Endothelial cell of umbilical vein (primary cell): ENCODE data around the gene P4HB. TPM values are rescaled to one million over a fixed set of nuclear protein-coding genes. Genes with fewer than 3 reads are reported as not detected.

Experiments used
- BruUV-seq: library from RNA; stranded (reverse); fragments of 400-500 nt; replicated peaks from 2 replicates; lab custom pipeline; 2021; lab: Mats Ljungman, UMichigan
- CTCF ChIA-PET: fragments of 300-600, 350-600 bp; sonication (Branson Sonifier 250); formaldehyde crosslinking; loops from one replicate; lab custom pipeline; 2021; ENCODE audit warnings: antibody characterized with exemption, inconsistent platforms; lab: Charles Lee
- POLR2A ChIA-PET: fragments of 300-600, 350-600 bp; sonication (Branson Sonifier 250); formaldehyde crosslinking; loops from one replicate; lab custom pipeline; 2021; ENCODE audit warnings: antibody characterized with exemption, inconsistent platforms; lab: Charles Lee
- DNase-seq: peaks from one replicate; pipeline ENCODE4 v3.0.0-alpha.2; 2011; ENCODE audit warnings: low read depth, low spot score
- FAIRE-seq: peaks from 2 replicates; lab custom pipeline; 2011; peaks lifted over from hg19 to GRCh38; lab: Jason Lieb, UNC
- H2AFZ ChIP-seq: 2 replicates; pipeline ENCODE4 v1.6.0; 2012; ENCODE audit warnings: low read depth, low read length, control low read depth, inconsistent platforms
- H3K27ac ChIP-seq: 2 replicates; pipeline ENCODE4 v1.5.1; 2011; ENCODE audit warnings: low read depth, mild to moderate bottlenecking, control low read depth, low read length, moderate library complexity; ENCODE audit not compliant: insufficient read depth
- H3K27me3 ChIP-seq, 2 experiments: 2 replicates each; pipeline versions ENCODE4 v1.6.0 to v1.6.1; 2011; ENCODE audit warnings: low read length in 2 of 2, mixed read lengths in 1 of 2; ENCODE audit not compliant: control insufficient read depth in 2 of 2, insufficient read depth in 2 of 2
- H3K36me3 ChIP-seq, 2 experiments: 2 replicates in 1 of 2; 3 replicates in 1 of 2; pipeline ENCODE4 v1.5.1; 2011; ENCODE audit warnings: low read length in 2 of 2, mild to moderate bottlenecking in 1 of 2, moderate library complexity in 1 of 2; ENCODE audit not compliant: control insufficient read depth in 2 of 2, insufficient read depth in 2 of 2; ENCODE audit errors: extremely low read depth in 1 of 2
- H3K4me1 ChIP-seq: 3 replicates; pipeline ENCODE4 v1.5.1; 2011; ENCODE audit warnings: mild to moderate bottlenecking, low read length; ENCODE audit not compliant: control insufficient read depth, insufficient read depth; ENCODE audit errors: extremely low read depth
- H3K4me2 ChIP-seq: 2 replicates; pipeline ENCODE4 v1.6.1; 2011; ENCODE audit warnings: low read length, control low read depth, mixed read lengths; ENCODE audit not compliant: insufficient read depth
- H3K4me3 ChIP-seq, 3 experiments: fragments of 200-600 bp in 1 of 3; sonication (generic), shearing (Covaris generic) in 1 of 3; replicated peaks in 1 of 3; 2 replicates each; pipeline ENCODE4 v1.5.1; 2011 to 2016; ENCODE audit warnings: control low read depth in 3 of 3, low read length in 3 of 3, mild to moderate bottlenecking in 2 of 3, inconsistent platforms in 1 of 3, low read depth in 1 of 3, moderate library complexity in 1 of 3; ENCODE audit not compliant: insufficient read depth in 1 of 3
- H3K79me2 ChIP-seq: 2 replicates; pipeline ENCODE4 v1.6.0; 2012; ENCODE audit warnings: low read length, inconsistent platforms; ENCODE audit not compliant: control insufficient read depth, insufficient read depth
- H3K9ac ChIP-seq: replicated peaks from 2 replicates; pipeline ENCODE3; 2011; ENCODE audit warnings: low read length, control low read depth; ENCODE audit not compliant: insufficient read depth; ENCODE audit errors: extremely low read depth
- H3K9me1 ChIP-seq: replicated peaks from 3 replicates; pipeline ENCODE4 v1.6.0; 2011; ENCODE audit warnings: mild to moderate bottlenecking, low read length; ENCODE audit not compliant: control insufficient read depth, insufficient read depth; ENCODE audit errors: extremely low read depth
- H3K9me3 ChIP-seq: replicated peaks from 2 replicates; pipeline ENCODE4 v1.5.1; 2012; ENCODE audit warnings: low read length, inconsistent platforms; ENCODE audit not compliant: control insufficient read depth, insufficient read depth
- H4K20me1 ChIP-seq: replicated peaks from 2 replicates; pipeline ENCODE3; 2011; ENCODE audit warnings: mild to moderate bottlenecking, low read length; ENCODE audit not compliant: control insufficient read depth, insufficient read depth; ENCODE audit errors: extremely low read depth
- EZH2 ChIP-seq: IDR thresholded peaks from 2 replicates; pipeline ENCODE4 v1.6.1; 2012; ENCODE audit warnings: borderline replicate concordance, low read depth, mild to moderate bottlenecking, moderate library complexity, low read length, inconsistent platforms; ENCODE audit not compliant: severe bottlenecking
- FOS ChIP-seq: IDR thresholded peaks from 2 replicates; pipeline ENCODE4 v1.6.1; 2011; ENCODE audit warnings: mild to moderate bottlenecking, low read length, moderate library complexity, borderline replicate concordance; ENCODE audit not compliant: insufficient read depth
- GATA2 ChIP-seq: IDR thresholded peaks from 2 replicates; pipeline ENCODE4 v1.7.0; 2011; ENCODE audit warnings: low read depth, mild to moderate bottlenecking, moderate library complexity, mixed read lengths, low read length; ENCODE audit not compliant: insufficient read length, insufficient read depth
- JUN ChIP-seq: IDR thresholded peaks from 2 replicates; pipeline ENCODE4 v1.6.1; 2011; ENCODE audit warnings: borderline replicate concordance, low read depth; ENCODE audit not compliant: insufficient read length, insufficient read depth
- MYC ChIP-seq: IDR thresholded peaks from one replicate; pipeline ENCODE4 v1.6.1; 2011; ENCODE audit warnings: mild to moderate bottlenecking, low read depth, low read length
- POLR2A ChIP-seq: IDR thresholded peaks from 2 replicates; pipeline ENCODE4 v1.6.1; 2012; ENCODE audit warnings: low read depth, mild to moderate bottlenecking, control low read depth, low read length
- POLR2AphosphoS5 ChIP-seq: IDR thresholded peaks from 2 replicates; pipeline ENCODE4 v1.6.1; 2012; ENCODE audit warnings: low read depth, mild to moderate bottlenecking, control low read depth, low read length, moderate library complexity; ENCODE audit not compliant: insufficient read depth
- dilution Hi-C: fragments of 300-500 bp; cut with MboI; formaldehyde crosslinking; loops from one replicate; pipeline ENCODE4 v1.15.0; 2019; ENCODE audit warnings: low sequenced_read_pairs; ENCODE audit not compliant: extremely low pct_ligation_motif_present
- intact Hi-C: fragments of 100-400 bp; cut with micrococcal nuclease; formaldehyde crosslinking; loops from one replicate; pipeline ENCODE4 v1.10.0; 2022
- polyA plus RNA-seq, 4 experiments: library from polyadenylated mRNA; depleted of rRNA in 3 of 4; stranded (reverse) in 3 of 4; unstranded in 1 of 4; fragments of >200 nt; gene quantifications; 2 replicates each; pipeline versions ENCODE4 v1.2.1 to v1.2.3, GENCODE V29; 2011 to 2012; ENCODE audit warnings: missing spikeins in 1 of 4
- total RNA-seq: library from RNA; stranded (reverse); gene quantifications from 2 replicates; pipeline ENCODE4 v1.2.3, GENCODE V29; 2021
- TF ChIP-seq, protein P1 (sequence below), 2 donors: IDR thresholded peaks; 1 replicate in 1 of 2; 2 replicates in 1 of 2; pipeline ENCODE4 v1.5.1; 2011; ENCODE audit warnings: low read length in 2 of 2, mild to moderate bottlenecking in 2 of 2, moderate library complexity in 2 of 2, control low read depth in 1 of 2, inconsistent platforms in 1 of 2, low read depth in 1 of 2; ENCODE audit not compliant: insufficient read depth in 1 of 2; ENCODE audit errors: extremely low read depth in 1 of 2
- TF ChIP-seq, protein P2 (sequence below): IDR thresholded peaks from 2 replicates; pipeline ENCODE4 v1.6.1; 2011; ENCODE audit not compliant: insufficient read depth, insufficient read length

P4HB gene
- total and polyA plus RNA-seq, 2 donors (not counting 3 experiments of a cell fraction or from before 2014, with no cell fraction given), result 201 to 988 TPM

DNA sequence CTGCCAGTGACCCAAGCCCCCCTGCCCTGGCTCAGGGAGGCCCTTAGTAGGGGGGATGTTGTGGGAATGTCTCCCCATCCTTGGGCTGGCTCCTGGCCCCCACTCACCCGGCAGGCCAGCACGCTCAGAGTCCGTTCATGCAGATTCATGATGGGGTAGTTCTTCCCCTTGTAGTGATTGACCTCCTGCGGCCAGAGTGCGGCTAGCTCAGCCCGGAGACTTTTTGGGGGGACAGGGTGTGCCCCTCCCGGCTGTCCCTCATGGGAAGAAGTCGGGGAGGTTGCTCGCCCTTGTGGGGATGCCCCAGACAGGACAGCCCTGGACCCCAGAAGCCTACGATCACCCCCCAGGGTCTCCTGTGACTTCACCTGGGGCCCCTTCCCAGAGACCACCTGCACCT is 45.7 kb upstream of the P4HB start:
- BruUV-seq, result no TSS peak
- Histone ChIP-seq H3K36me3 (peaks cover 0 to 3% of the 10 kb centered on the region in 2 experiments), H2AFZ (no peak overlapping the region), H3K4me3 (no peak overlapping the region), H4K20me1 (no peaks in the 10 kb centered on the region), H3K9me1 (no peaks in the 10 kb centered on the region), H3K4me1 (peaks cover 9% of the 10 kb centered on the region), H3K9me3 (no peaks in the 10 kb centered on the region), H3K9ac (no peak overlapping the region), H3K27ac (no peak overlapping the region), H3K27me3 (no peaks in the 10 kb centered on the region), H3K4me2 (no peak overlapping the region), H3K79me2 (no peaks in the 10 kb centered on the region)
- POLR2A ChIA-PET, result no interaction called here
- no peak for FAIRE-seq
- intact Hi-C loops, result no loop called here
- no peak for DNase-seq
- TF ChIP-seq, protein P1, sequence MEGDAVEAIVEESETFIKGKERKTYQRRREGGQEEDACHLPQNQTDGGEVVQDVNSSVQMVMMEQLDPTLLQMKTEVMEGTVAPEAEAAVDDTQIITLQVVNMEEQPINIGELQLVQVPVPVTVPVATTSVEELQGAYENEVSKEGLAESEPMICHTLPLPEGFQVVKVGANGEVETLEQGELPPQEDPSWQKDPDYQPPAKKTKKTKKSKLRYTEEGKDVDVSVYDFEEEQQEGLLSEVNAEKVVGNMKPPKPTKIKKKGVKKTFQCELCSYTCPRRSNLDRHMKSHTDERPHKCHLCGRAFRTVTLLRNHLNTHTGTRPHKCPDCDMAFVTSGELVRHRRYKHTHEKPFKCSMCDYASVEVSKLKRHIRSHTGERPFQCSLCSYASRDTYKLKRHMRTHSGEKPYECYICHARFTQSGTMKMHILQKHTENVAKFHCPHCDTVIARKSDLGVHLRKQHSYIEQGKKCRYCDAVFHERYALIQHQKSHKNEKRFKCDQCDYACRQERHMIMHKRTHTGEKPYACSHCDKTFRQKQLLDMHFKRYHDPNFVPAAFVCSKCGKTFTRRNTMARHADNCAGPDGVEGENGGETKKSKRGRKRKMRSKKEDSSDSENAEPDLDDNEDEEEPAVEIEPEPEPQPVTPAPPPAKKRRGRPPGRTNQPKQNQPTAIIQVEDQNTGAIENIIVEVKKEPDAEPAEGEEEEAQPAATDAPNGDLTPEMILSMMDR (IDR thresholded peaks at IDR 0.05; ENCODE audit: extremely low read depth in 1 of 2, insufficient read depth in 1 of 2, low read depth in 1 of 2, low read length in 2 of 2), result no peak
- TF ChIP-seq MYC (no peak), GATA2 (no peak), POLR2A (no peak), FOS (no peak), EZH2 (no peak), JUN (no peak), POLR2AphosphoS5 (no peak)
- TF ChIP-seq, protein P2, sequence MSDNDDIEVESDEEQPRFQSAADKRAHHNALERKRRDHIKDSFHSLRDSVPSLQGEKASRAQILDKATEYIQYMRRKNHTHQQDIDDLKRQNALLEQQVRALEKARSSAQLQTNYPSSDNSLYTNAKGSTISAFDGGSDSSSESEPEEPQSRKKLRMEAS, result no peak
- CTCF ChIA-PET, result no interaction called here
- dilution Hi-C loops, result no loop called here
